GM21786 (cell line): ENCODE results near the gene SPAG17.
"Not testable (repeated sequence)": the region's sequence is repeated elsewhere in the genome, so short reads cannot be mapped to it uniquely, and the experiment has no call there.

Source experiments
- ATAC-seq: cut with Tn5 transposase; IDR thresholded peaks from one replicate; pipeline ENCODE4 v1.9.1; 2021; ENCODE audit not compliant: unreplicated experiment

SPAG17 gene

GRCh38 chr1:117985973-117986372 is 199.1 kb downstream of the SPAG17 start:
- peak; percentile 77 for ATAC-seq

DNA sequence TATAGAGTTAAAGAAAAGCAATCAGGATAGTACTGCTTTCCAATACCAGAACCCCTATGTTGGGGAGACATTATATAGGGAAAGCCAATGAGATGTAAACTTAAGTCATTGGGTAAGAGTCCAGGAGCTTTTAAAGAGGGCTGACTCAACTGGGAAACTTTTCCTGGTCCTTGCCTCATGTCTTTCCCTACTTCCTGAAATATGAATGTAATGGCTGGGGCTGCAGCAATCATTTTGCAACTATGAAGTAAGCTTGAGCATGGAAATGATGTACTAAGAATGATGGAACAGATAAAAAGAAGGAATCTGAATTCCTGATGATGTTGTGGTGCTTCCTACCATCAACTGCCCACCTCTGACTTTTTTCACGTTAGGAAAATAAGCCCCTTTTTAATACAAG is 199.8 kb downstream of the SPAG17 start:
- no peak for ATAC-seq

GRCh38 chr1:117981455-117982192 is 203.4 kb downstream of the SPAG17 start:
- ATAC-seq, result no peak

- no peak for ATAC-seq
Measured at GRCh38 chr1:117976381-117976780, 208.6 kb downstream of the SPAG17 start.

- no peak for ATAC-seq
Measured at GRCh38 chr1:117971777-117972176, 213.3 kb downstream of the SPAG17 start.

DNA sequence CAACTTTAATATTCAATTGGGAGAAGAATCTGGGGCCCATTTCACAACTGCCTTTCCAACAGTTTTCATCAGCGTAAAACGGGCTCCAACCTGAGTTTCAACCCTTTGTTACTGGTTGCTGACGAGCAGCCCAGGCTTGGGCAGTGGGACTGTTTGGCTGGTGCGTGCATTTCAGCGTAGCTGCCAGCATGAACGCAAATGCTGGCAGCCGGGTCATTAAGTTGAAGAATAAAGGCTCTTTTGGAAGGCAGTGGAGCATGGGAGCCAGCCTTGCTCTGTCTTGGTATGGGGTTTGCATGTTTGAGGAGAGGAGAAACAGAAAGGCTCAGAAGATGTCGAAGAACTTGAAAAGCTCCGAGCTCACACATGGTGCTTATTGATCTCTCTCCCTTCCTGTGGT is 214.8 kb downstream of the SPAG17 start:
- no peak for ATAC-seq

- ATAC-seq, result no peak
Measured at GRCh38 chr1:117967881-117968280, 217.1 kb downstream of the SPAG17 start.

DNA sequence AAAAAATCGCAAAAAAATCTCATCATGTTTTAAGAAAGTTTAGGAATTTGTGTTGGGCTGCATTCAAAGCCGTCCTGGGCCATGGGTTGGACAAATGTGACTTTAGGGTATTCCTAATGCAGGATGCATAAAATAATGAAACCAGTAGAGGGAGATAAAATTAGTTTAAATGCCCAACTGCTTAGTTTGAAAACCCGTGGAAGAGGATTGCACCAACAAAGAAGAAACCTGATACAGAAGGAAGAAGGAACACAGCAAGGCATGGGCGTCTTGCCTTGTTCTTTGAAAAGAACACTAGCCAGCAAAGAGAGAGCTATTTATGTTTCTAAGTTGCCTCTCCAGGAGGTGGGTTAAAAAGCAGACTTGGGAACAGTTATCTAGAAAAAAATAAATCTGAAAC is 217.6 kb downstream of the SPAG17 start:
- ATAC-seq, result no peak

- ATAC-seq, result no peak
Measured at GRCh38 chr1:117964290-117965038, 220.6 kb downstream of the SPAG17 start.

DNA sequence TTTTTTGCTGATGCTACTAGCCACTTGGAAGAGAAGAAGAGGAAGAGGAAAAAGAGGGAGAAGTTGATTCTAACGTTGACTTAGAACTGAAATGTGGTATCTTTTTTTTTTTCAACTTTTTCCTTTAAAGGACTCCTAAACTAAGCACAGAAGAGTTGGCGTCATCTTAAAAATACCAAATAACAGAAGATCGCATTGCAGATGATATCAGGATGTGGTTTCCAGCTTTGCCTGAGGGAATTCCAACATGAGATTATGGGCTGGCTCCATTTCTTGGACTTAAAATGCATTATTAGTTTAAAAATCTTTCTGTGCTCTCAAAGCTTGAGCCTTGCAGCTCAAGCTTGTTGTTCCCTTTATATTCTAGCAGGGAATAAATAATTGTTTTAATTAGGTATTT is 225.7 kb downstream of the SPAG17 start:
- no peak for ATAC-seq

- ATAC-seq, result no peak
Measured at GRCh38 chr1:117952386-117952785, 232.6 kb downstream of the SPAG17 start.

DNA sequence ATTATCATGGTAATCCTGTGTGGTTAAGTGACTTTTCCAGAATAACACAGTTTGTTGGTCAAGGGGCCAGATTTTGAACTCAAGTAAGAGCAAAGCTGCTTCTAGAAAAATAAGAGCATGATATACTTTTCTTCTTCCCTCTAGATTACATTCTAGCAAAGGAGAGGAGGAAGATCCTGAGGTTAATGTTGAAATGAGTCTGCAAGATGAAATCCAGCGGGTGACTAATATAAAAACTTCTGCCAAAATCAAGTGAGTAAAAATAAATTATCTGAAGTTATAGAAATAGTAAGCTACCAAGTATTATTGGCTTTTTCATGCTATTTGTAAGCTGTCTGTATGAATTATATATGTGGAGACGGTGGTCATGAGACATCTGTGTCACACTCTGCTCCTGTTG is 242.7 kb downstream of the SPAG17 start:
- ATAC-seq, result no peak

- no peak for ATAC-seq
Measured at GRCh38 chr1:117933769-117934168, 251.3 kb downstream of the SPAG17 start.

DNA sequence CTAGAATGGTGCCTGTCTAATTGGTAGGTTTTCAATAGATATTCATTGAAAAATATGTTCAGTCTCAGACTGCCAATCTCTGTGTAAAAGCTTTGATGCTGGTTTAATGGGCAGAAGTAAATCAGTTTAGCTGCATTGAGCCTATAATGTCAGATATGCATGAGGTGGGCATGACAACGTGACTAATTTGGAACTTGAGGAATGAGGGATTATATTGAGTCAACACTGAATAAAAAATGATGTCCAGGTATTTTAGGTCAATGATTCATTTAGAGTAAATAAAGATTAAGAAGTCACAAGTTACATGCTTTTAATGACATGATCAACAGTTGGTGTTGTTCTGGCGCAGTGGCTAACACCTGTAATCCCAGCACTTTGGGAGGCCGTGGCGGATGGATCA is 252.5 kb downstream of the SPAG17 start:
- ATAC-seq, result no peak

DNA sequence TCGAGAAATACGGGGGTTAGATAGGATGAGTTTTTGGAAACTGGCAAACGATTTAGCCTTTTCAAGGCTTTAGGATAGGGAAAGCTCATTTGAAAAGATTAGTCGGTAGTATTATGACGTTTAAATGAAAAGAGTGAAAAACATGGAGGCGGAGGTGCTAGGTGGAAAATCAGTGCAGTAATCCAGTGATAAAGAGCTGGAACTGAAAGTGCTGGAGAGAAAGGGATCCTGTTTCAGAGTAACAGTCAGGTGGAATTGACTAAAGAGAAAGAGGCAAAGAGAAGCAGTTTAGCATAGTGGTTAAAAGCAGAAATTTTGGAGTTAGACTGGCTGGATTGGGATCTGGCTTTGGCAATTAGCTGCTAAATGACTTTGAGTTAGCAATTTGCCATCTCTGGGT is 254.5 kb downstream of the SPAG17 start:
- ATAC-seq, result no peak

- ATAC-seq, result no peak
Measured at GRCh38 chr1:117930173-117930447, 254.9 kb downstream of the SPAG17 start.

- peak; percentile 93 for ATAC-seq
Measured at GRCh38 chr1:117929343-117930172, 255.5 kb downstream of the SPAG17 start, which contains the start of the genes GDAP2 and WDR3. GDAP2 (minus strand) TSS chr1:117929621; CDS start chr1:117920357, 9,264 bp downstream. WDR3 (plus strand) TSS chr1:117929739; CDS start chr1:117933320, 3,581 bp downstream.

DNA sequence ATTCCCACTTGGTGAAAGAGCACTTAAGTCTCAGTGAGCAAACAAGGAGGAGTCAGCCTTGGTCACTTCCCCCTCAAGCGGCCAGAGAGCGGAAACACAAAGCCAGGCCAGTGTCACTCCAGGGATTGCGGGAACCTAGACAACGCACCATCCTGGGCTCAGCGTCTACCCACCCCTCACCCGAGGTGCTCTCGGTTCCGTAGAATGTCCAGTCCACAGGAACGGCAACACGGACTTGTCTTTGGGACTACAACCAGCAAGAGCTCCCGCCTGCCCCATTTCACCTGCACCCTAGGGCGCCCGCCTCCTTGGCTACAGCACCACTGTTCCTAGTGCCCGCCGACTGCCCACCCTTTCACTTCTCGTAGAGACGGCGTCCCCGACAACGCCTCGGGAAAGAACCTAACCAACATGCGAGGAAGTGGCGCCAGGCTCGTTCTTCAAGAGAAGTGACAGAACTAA is 256.1 kb downstream of the SPAG17 start:
- peak; percentile 40 for ATAC-seq

- ATAC-seq, result no peak
Measured at GRCh38 chr1:117925981-117926380, 259.0 kb downstream of the SPAG17 start.

DNA sequence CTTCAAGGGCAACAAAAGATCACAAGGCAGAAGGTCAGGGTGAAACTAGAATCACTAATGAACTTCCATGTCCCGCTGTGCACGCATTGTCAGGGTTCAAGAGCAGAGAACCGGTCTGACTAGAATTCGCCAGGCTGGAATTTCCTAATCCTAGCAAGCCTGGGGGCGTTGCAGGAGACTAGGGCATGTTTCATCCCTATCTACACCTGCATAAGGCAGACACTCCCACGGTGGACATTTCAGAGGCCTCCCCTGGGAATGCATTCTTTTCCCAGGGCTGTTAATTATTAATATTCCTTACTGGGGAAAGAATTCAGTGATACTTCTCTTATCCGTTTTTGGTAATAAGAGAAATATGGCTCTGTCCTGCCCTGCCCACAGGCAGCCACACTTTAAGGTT is 262.3 kb downstream of the SPAG17 start:
- not testable (repeated sequence) for ATAC-seq

DNA sequence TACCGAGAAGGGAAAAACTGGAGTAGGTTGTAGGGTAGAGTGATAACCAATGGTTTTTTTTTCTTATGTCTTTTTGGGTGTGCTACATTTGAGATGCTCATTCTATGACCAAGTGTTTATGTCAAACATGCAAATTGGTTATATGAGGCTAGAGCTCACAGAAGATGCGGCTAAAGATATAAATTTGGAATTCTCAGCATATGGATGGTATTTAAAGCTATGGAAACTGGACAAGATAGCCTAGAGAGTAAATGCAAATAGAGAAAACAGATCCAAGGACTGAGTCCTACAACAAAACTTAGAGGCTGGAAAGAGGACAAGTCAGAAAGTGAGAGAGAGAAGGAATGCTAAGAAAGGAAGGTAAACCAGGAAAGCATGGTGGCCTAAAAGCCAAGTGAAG is 263.0 kb downstream of the SPAG17 start:
- no peak for ATAC-seq

- no peak for ATAC-seq
Measured at GRCh38 chr1:117919376-117919775, 265.7 kb downstream of the SPAG17 start.
